GM19239 (cell line): Measurements from ENCODE around the gene AMMECR1.
A peak's percentile ranks its signal among the peaks of the same experiment; 100 is the strongest.
"Not testable (repeated sequence)": the region's sequence is repeated elsewhere in the genome, so short reads cannot be mapped to it uniquely, and the experiment has no call there.

Experiments
- DNase-seq: peaks from one replicate; pipeline ENCODE4 v3.0.0; 2011; ENCODE audit warnings: low spot score; ENCODE audit not compliant: insufficient read length
- FAIRE-seq: peaks from 2 replicates; lab custom pipeline; 2011; peaks lifted over from hg19 to GRCh38; lab: Jason Lieb, UNC

Gene AMMECR1

DNA sequence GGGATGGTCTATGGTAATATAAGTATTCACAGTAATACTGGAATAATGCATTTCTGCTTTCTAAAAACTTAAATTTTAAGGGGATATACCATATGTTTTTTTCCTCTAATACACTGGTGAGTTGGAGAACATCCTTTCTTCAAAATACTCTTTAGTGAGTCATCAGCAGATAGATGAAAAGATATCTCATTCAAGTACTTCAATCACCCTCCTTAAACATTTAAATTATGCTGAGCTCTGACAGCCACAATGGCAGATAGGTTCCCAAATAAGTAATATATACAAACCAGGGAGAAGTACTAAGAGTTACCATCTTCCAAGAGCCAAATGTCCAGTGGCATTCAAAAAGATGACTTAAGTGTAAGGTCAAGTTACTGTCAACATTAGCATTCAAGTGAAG, 52.2 kb downstream of the AMMECR1 start:
- no peak for FAIRE-seq

DNA sequence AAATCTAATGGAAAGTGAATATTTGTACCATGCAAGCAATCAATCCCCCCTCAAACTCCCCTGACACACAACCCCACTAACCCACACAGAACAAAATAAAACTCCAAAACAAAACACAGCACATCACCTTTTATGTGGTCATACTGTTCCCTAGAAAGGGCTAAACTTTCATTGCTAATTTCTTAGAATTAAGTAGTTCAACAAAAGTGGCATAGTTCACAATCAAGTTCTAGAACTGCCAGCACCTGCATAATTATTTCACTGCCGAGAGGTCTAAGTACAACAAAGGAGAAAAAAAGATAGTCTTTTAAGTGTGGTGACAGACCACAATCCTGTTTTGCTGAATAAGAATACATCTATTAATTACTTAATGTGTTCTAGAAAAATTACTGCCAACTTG, 58.8 kb downstream of the AMMECR1 start:
- FAIRE-seq (no peak), DNase-seq (no peak)

More for the DNA sequence above, 52.2 kb downstream of the AMMECR1 start:
- DNase-seq = no peak

DNA sequence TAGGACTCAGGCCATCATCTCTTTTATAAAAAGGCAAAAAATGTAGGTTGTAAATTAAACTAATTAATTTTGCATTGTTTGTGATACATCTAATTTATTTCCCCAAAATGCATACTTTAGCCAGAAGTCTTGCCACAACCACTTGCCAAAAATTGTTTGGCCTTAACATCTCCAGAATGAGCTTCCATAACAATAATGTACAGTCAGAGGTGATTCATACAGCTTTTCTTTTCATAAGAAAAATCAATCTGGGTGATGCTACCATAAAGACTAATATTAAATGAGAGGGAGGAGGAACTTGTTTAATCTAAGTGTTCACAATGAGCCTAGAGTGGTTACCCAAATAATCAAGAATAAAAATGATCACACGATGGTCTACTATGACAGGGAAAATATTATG, 59.3 kb downstream of the AMMECR1 start:
- no peak for FAIRE-seq
- no peak for DNase-seq

DNA sequence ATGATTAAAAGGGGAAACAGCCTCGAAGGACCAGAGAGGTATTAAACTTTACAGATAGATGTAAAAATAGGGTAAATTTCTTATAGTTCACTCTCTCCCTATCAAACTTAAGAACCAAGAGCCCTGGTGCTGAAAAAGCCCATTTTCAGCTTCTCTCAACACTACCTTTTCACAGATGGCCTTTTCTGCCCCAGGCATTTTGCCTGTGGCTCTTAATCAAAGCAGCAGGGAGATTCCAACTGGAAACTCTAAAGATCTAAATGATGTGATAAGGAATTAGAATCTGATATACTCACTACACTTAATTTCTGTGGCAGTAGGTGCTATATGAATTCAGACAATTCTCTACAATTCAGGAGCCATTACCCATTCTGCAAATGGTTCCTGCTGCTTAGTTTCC, 60.0 kb downstream of the AMMECR1 start:
- DNase-seq (no peak), FAIRE-seq (no peak)

DNA sequence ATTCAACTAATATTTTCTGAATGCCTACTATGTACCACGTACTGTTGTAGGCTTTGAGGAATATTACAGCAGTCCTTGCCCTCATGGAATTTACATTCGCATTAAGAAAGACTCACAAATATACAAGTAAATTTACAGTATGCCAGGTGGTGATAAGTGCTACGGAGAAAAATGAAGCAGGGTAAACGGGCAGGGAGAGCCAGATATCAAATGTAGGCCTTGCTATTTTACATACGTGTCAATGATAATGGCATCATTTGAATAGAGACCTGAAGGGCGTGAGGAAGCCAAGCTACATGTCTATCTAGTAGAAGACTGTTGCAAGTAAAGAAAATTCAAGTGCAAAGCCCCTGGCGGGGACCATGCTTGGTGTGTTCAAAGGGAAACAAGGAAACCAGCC, 65.2 kb downstream of the AMMECR1 start:
- FAIRE-seq (no peak), DNase-seq (no peak)

DNA sequence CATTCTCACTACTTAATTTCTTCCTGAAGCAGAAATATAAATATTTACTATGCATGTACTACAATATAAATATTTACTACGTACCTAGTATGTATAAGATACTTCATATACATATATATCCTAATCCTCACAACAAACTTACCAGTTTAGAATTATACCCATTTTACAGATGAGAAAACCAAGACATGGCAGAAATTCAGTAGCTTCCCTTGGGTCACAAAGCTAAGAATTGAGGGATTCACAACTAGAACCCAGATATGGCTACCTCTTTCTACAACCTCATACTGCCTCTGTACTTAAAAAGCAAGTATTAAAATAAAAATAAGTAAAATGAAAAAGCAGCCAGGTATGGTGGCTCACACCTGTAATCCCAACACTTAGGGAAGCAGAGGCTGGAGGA, 65.9 kb downstream of the AMMECR1 start:
- no peak for DNase-seq
- no peak for FAIRE-seq

DNA sequence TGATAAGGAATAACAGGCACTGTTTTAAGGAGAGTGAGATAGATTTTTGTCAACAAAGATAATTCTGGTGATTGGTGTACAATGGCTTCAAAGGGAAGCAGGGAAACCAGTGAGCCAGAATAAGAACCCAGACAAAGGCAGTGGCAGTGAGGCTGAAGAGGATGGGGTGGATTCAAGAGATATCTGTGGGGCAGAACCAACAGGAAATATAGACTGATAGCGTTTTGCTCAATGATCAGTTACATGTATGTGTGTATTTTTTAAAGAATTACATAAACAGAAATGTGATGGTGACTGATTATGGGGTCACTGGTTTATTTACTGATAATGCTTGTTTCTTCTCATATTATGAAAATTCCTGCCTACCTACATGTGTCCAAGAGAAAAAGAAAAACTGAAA, 66.4 kb downstream of the AMMECR1 start:
- DNase-seq (no peak), FAIRE-seq (no peak)

DNA sequence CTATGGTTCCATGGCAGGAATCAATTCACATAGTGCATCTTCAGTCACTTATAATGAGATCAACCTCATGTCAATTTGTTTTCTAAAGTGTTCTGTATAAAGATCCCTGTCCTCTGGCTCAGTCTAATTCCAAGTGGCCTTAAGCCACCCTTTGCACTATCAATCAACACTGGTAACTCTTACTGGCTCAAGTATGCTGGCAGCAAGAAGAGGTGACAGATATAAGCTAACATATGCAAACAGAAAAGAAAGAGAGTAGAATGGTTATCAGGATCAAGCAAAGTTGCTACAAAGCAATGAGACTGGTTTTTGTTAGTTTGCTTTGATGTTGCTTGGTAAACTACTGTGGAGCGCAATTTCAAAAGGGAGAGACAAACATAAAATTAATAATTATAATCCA, 67.0 kb downstream of the AMMECR1 start:
- DNase-seq (no peak), FAIRE-seq (no peak)

DNA sequence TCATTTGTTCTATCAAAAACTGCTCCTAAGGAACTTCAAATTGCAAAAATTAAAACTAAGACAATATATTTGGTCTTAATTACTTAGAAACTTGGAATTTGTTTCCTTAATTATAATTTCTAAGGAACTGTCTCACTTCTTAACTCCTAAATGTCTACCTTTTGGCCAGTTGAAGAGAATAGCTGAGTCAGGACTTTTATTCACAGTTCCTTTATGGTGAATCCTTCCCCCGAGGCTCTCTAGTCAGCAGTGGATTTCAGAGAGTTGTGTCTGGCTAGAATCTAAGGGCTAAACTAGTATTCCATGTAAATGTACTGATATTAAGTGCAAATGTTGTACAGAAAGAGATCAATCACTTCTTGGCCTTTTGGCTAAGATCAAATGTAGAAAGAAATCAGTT, 69.3 kb downstream of the AMMECR1 start:
- FAIRE-seq = peak; percentile 77

DNA sequence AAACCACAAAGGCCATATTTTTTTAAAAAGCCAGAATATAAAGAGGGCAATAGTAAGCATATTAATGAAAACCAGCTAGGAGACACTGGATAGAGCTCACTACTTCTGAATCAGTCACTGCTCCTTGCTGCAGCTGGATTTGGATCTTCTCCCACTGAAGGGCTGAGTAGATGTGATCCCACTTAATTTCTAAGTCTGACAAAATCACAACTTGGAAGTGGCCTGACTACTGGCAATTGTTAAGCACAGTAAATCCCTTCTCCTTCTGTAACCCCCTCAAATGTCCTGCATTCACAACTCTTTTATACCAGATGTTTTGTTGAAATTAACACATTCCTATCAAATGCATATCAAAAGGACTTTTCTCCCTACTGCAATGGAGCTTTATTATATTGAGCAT, 72.9 kb downstream of the AMMECR1 start:
- no peak for DNase-seq
- FAIRE-seq = no peak

More for the DNA sequence above, 69.3 kb downstream of the AMMECR1 start:
- DNase-seq = no peak

DNA sequence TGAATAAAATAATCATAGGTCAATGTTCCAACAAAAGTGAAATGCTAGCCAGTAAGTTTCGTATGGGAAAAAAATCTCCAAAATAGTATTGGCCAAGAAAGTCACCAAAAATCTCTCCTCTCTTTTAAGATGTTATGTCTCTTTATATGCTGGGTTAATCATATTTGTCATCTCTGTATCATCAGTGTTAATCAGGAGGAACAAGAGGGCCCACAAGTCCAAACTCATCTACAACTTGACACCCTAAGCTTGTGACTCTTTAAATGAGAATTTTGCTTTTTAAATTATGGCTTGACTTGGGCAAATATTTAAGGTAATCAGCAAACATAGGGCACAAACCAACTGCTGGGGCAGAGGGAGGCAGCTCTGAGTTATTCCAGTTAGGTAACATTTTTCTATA, 75.5 kb downstream of the AMMECR1 start:
- DNase-seq = no peak
- FAIRE-seq = no peak

DNA sequence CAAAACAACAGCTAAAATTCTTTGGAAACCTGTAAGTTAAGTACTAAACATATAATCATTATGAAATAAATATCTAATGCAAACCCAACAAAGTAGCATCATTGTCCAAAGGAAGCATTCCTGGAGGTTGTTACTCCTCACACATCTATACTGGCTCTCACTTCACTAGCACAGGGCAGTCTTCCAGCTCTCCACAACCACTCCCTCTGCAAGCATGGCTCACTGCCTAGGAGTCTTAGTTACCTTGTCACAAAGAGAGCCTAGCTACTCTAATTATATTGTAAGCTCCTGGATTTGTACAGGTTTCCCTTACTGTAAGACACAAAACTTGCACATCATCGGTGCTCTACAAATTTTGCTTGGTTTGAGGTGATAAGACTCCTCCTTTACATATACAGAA, 76.1 kb downstream of the AMMECR1 start:
- no peak for FAIRE-seq
- DNase-seq = no peak

DNA sequence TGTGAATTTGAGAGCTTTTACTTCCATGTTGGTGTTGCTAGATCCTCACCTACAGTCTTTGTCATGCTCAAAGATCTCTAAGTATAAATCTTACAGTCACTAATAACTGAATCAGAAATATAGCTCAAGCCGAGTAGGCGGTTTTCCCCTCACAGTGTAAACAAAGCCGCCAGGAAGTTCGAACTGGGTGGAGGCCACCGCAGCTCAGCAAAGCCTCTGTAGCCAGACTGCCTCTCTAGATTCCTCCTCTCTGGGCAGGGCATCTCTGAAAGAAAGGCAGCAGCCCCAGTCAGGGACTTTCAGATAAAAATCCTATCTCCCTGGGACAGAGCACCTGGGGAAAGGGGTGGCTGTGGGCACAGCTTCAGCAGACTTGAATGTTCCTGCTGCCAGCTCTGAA, 79.6 kb downstream of the AMMECR1 start:
- DNase-seq, FAIRE-seq: not testable (repeated sequence)

DNA sequence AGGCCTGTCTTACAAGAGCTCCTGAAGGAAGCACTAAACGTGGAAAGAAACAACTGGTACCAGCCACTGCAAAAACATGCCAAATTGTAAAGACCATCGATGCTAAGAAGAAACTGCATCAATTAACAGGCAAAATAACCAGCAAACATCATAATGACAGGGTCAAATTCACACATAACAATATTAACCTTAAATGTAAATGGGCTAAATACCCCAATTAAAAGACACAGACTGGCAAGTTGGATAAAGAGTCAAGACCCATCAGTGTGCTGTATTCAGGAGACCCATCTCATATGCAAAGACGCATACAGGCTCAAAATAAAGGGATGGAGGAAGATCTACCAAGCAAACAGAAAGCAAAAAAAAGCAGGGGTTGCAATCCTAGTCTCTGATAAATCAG, 86.4 kb downstream of the AMMECR1 start:
- not testable (repeated sequence) for FAIRE-seq, DNase-seq

DNA sequence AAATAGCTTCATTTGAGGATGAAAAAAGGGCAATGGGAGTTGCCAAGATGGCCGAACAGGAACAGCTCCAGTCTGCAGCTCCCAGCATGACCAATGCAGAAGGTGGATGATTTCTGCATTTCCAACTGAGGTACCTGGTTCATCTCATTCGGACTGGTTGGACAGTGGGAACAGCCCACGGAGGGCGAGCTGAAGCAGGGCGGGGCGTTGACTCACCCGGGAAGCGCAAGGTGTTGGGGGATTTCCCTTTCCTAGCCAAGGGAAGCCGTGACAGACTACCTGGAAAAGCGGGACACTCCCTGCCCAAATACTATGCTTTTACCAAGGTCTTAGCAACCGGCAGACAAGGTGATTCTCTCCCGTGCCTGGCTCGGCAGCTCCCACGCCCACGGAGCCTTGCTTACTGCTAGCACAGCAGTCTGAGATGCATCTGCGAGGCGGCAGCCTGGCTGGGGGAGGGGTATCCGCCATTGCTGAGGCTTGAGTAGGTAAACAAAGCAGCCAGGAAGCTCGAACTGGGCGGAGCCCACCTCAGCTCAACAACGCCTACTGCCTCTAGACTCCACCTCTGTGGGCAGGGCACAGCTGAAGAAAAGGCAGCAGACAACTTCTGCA, 88.3 kb downstream of the AMMECR1 start:
- FAIRE-seq, DNase-seq: not testable (repeated sequence)

DNA sequence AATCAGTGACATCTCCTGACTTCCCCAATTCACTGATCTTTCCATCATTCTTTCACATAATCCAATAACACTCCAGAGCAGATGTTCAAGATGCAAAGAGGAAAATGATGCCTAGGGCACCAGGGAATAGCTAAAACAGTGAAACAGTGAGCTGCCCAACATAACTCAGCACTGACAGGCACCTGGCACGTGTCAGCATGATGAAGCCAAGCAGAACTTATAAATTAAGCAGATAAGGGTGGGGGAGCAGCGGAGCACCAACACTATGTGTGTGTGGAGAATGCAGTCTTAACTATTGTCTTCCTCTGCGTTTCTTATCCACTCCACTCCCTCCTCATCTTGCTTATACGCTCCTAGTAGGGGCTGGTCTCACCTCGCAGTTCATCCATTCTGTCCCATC, 89.4 kb downstream of the AMMECR1 start:
- FAIRE-seq = no peak
- DNase-seq = no peak

DNA sequence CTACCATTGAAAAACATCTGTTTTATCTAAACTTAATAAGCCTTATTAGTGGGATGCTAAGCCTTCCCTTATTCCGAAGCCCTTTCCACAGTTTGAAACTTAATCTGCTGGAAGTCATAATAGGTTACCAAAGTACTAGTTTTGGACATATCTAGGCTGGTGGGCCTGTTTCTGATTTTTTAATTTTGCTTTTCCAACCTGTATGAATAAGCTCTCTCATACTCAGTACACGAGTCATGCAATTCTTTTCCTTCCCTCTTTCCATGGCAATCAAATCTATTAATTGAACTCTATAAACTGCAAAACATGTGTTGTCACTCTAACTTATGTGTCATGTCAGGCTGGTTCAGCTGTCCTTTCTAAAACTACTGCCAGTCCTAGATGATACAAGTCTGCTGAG, 91.0 kb downstream of the AMMECR1 start:
- FAIRE-seq (no peak), DNase-seq (no peak)

DNA sequence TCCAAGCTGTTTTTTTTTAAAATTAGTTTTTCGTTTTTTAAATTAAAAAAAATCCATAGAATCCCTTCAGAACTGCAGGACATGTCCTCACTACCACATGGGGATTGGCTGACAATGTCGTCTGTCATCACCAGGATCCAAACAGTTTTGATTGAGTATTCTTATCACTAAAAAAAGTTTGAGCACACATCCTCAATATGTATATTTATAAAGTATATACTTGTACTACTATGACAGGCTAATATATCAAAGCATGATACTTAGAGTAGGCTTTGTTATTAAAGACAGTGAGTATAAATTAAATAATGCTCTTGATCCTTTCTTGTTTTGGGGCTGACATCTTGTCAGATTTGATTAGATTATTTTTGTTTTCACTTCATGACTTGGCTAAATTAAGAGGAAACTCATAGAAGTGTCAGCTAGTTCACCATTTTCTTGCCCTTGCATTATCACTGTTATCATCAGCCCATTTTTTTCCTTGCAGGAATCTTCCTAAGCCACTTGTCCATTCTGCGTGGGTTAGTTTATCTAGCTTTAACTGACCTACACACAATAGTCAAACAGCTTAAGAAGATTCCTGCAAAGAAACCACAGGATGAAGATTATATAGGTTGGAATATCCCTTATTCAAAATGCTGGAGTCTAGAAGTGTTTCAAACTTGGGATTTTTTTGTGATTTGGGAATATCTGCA, 92.8 kb downstream of the AMMECR1 start:
- FAIRE-seq (peak; percentile 71), DNase-seq (no peak)

DNA sequence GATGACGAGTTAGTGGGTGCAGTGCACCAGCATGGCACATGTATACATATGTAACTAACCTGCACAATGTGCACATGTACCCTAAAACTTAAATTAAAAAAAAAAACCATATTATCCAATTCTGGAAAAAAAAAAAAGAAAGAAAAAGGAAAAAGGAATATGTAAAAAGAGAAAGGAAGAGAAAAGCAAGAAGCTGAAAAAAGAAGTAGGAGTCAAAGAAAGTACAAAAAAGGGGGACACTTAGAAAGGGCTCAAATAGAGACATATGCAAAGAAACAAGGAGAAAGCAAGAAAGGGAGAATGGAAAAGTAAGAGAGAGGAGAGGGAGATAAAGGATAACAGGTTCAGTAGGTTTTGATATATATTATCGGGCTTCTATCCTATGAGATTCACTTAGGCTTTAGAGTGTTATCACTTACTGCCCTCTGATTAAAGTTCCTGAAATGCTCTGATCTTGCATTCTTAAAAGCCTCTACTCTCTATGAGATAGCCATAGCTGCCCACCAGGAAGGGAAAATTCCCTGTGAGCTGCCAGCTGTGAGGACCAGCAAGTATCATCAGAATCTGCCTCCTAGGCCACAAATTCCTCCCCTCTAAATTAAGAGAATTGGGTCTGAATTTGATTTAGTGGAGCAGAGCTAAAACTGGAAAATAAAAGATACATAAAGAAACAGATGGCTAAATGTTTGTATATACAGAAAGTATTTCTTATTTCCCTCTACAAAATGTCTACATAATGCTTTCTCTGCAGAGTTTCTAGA, 95.2 kb downstream of the AMMECR1 start:
- FAIRE-seq = peak; percentile 11
- no peak for DNase-seq

DNA sequence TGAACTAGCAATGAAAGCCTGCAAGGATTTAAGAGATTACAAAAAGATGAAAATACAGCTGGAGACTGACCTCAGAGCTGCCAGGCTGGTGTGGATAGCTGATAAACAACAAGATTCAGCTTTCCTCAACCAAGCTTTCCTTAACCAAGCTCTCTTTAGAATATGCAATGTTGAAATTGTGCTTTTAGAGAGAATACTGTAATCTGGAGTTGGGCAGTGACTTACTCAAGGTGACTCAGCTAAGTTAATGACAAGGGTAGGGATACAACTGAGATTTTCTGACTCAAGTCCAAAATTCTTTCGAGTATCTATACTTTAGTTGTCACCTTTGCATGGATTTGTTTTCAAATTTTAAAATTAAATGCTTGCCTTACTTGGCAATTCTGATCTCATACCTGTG, 98.0 kb downstream of the AMMECR1 start:
- FAIRE-seq (peak; percentile 8), DNase-seq (no peak)

DNA sequence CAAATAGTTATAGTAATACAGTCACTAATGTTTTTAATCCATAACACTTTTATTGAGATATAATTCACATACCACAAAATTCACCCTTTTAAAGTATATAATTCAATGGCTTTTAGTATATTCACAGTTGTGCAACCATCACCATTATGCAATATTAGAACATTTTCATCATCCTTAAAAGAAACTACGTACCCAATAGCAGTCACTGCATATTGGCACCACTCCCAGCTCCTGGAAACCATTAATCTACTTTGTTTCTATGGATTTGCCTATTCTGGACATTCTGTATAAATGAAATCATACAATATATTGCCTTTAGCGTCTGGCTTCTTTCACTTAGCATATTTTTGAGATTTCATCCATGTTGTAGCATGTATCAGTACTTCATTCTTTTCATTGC, 99.3 kb downstream of the AMMECR1 start:
- FAIRE-seq = no peak
- DNase-seq = no peak
